Measurements from ENCODE around the gene PAM. TPM values are rescaled to one million over a fixed set of nuclear protein-coding genes. Genes with fewer than 3 reads are reported as not detected.

PAM gene
- total and polyA plus RNA-seq, 2 of the 13 experiments (the other 11 are each of a cell fraction or from before 2014, with no cell fraction given): 20.2 to 79.1 TPM

GRCh38 chr5:102830241-102830640 lies 75.1 kb downstream of the PAM start (continued):
- TF ChIP-seq ZNF549 (CRISPR knock-in tag; IDR thresholded peaks at IDR 0.05) (no peak), ZBTB3 (CRISPR knock-in tag; IDR thresholded peaks at IDR 0.05; ENCODE audit: borderline replicate concordance, low read depth) (no peak)

GRCh38 chr5:102832445-102832844 lies 77.3 kb downstream of the PAM start:
- H2AFZ ChIP-seq (ENCODE audit: low read length): no peak overlapping the region
- no peak overlapping the region for H3K4me2 ChIP-seq (ENCODE audit: low read depth, low read length)
- H3K9ac ChIP-seq (ENCODE audit: insufficient read depth, low read depth, low read length): no peak overlapping the region
- no peak overlapping the region for H3K4me3 ChIP-seq (replicated peaks in 1 of 3; ENCODE audit: insufficient read depth in 1 of 3, low read depth in 2 of 3, low read length in 3 of 3)
- no peak overlapping the region for H3K27ac ChIP-seq (ENCODE audit: extremely low read length, insufficient read depth, low read length)
- ATAC-seq (no peak), DNase-seq (ENCODE audit: low spot score) (no peak), FAIRE-seq (no peak)
- POLR2A ChIA-PET: no interaction called here
- in situ Hi-C loops (cut with HindIII; ENCODE audit: extremely low pct_ligation_motif_present, low pct_unique_long_range_greater_than_20kb): no loop called here
- no peaks in the 10 kb centered on the region for H3K27me3 ChIP-seq (ENCODE audit: control insufficient read depth in 1 of 2, insufficient read depth in 2 of 2, low read length in 2 of 2)
- intact Hi-C loops (cut with micrococcal nuclease; ENCODE audit: unreplicated experiment): no loop called here
- no peaks in the 10 kb centered on the region for H4K20me1 ChIP-seq (ENCODE audit: insufficient read depth, low read length)
- no peaks in the 10 kb centered on the region for H3K79me2 ChIP-seq (ENCODE audit: insufficient read depth, low read length)
- H3K4me1 ChIP-seq (ENCODE audit: insufficient read depth, low read length): no peaks in the 10 kb centered on the region
- CTCF ChIA-PET (ENCODE audit: low intra/inter-chr PET ratio, low total read pairs): no interaction called here
- no TSS peak for BruUV-seq (replicated peaks)
- no peaks in the 10 kb centered on the region for H3K9me3 ChIP-seq (ENCODE audit: low read length)
- H3K36me3 ChIP-seq (replicated peaks in 1 of 2; ENCODE audit: control insufficient read depth in 1 of 2, insufficient read depth in 2 of 2, low read length in 2 of 2): no peaks in the 10 kb centered on the region
- no peak for TF ChIP-seq ZMAT5 (CRISPR knock-in tag; IDR thresholded peaks at IDR 0.05; ENCODE audit: borderline replicate concordance, low read depth)
- TF ChIP-seq ZNF431 (CRISPR knock-in tag; IDR thresholded peaks at IDR 0.05; ENCODE audit: borderline replicate concordance, low read depth): no peak
- TF ChIP-seq, protein P1, sequence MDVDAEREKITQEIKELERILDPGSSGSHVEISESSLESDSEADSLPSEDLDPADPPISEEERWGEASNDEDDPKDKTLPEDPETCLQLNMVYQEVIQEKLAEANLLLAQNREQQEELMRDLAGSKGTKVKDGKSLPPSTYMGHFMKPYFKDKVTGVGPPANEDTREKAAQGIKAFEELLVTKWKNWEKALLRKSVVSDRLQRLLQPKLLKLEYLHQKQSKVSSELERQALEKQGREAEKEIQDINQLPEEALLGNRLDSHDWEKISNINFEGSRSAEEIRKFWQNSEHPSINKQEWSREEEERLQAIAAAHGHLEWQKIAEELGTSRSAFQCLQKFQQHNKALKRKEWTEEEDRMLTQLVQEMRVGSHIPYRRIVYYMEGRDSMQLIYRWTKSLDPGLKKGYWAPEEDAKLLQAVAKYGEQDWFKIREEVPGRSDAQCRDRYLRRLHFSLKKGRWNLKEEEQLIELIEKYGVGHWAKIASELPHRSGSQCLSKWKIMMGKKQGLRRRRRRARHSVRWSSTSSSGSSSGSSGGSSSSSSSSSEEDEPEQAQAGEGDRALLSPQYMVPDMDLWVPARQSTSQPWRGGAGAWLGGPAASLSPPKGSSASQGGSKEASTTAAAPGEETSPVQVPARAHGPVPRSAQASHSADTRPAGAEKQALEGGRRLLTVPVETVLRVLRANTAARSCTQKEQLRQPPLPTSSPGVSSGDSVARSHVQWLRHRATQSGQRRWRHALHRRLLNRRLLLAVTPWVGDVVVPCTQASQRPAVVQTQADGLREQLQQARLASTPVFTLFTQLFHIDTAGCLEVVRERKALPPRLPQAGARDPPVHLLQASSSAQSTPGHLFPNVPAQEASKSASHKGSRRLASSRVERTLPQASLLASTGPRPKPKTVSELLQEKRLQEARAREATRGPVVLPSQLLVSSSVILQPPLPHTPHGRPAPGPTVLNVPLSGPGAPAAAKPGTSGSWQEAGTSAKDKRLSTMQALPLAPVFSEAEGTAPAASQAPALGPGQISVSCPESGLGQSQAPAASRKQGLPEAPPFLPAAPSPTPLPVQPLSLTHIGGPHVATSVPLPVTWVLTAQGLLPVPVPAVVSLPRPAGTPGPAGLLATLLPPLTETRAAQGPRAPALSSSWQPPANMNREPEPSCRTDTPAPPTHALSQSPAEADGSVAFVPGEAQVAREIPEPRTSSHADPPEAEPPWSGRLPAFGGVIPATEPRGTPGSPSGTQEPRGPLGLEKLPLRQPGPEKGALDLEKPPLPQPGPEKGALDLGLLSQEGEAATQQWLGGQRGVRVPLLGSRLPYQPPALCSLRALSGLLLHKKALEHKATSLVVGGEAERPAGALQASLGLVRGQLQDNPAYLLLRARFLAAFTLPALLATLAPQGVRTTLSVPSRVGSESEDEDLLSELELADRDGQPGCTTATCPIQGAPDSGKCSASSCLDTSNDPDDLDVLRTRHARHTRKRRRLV (CRISPR knock-in tag; IDR thresholded peaks at IDR 0.05): no peak
- TF ChIP-seq JDP2 (CRISPR knock-in tag; IDR thresholded peaks at IDR 0.05; ENCODE audit: borderline replicate concordance): no peak
- no peak for TF ChIP-seq POLR2AphosphoS5 (IDR thresholded peaks at IDR 0.05; ENCODE audit: low read depth, low read length)
- TF ChIP-seq ZFP36L1 (CRISPR knock-in tag; IDR thresholded peaks at IDR 0.05): no peak
- TF ChIP-seq ZFP37 (CRISPR knock-in tag; IDR thresholded peaks at IDR 0.05; ENCODE audit: borderline replicate concordance): no peak
